Measurements from ENCODE around the gene PRLH.

Gene PRLH

DNA sequence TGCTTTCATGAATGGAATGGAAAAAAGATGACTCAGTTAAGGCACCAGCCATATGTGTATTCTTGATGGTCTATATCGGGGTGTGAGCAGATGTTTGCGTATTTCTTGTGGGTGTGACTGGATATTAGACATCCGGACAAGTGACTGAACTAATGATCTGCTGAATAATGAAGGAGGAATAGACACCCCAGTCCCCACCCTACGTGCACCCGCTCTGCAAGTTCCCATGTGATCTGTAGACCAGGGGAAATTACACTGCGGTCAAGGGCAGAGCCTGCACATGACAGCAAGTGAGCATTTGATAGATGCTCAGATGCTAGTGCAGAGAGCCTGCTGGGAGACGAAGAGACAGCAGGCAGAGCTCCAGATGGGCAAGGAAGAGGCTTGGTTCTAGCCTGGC is 12.4 kb upstream of the PRLH start:
- Histone ChIP-seq H3K27me3 (replicated peaks) (no peaks in the 10 kb centered on the region), H3K4me3 (ENCODE audit: low read depth, low read length) (no peak overlapping the region), H3K27ac (no peak overlapping the region), H3K36me3 (replicated peaks) (peaks cover 77% of the 10 kb centered on the region)
- no peak for TF ChIP-seq CTCF (IDR thresholded peaks at IDR 0.05; ENCODE audit: low read depth, low read length, missing control alignments)
- no peak for DNase-seq
- in situ Hi-C loops (cut with HindIII; ENCODE audit: low pct_ligation_motif_present, low sequenced_read_pairs) = no loop called here

GRCh38 chr2:237555560-237555959 is 10.8 kb upstream of the PRLH start:
- no peak overlapping the region for H3K27ac ChIP-seq
- no peak for TF ChIP-seq CTCF (IDR thresholded peaks at IDR 0.05; ENCODE audit: low read depth, low read length, missing control alignments)
- peaks cover 62% of the 10 kb centered on the region for H3K36me3 ChIP-seq (replicated peaks)
- no peak for DNase-seq
- H3K4me3 ChIP-seq (ENCODE audit: low read depth, low read length) = no peak overlapping the region
- H3K27me3 ChIP-seq (replicated peaks) = no peaks in the 10 kb centered on the region
- in situ Hi-C loops (cut with HindIII; ENCODE audit: low pct_ligation_motif_present, low sequenced_read_pairs) = no loop called here

DNA sequence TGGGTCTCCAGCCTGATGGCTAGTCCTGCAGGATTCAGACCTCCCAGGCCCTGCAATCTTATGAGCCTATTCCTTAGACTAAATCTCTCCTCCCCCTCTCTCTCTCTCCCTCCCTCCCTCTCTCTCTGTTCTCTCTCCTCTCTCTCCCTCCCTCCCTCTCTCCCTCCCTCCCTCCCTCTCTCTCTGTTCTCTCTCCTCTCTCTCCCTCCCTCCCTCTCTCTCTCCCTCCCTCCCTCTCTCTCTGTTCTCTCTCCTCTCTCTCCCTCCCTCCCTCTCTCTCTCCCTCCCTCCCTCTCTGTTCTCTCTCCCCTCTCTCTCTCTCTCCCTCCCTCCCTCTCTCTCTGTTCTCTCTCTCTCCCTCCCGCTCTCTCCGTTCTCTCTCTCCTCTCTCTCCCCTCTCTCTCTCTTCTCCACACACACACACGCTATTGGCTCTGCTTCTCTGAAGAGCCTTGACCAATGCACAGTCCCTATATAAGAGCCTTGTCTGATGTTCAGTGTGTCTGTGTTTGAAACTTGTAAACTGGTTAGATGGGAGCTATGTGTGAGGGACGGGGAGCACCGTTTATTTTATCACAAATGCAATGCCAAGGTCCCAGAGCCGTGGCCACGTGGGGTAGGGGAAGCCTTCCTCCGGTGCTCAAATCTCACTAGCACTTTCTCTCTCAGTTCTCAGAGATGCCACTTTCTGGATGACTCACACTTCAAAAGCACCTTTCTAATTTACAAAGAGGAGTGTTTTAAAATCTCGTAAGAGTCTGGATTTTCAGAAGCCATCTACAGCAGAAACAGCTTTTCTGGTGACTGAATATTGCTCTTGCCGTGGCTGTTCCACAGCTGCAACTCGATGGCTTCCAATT is 9.4 kb upstream of the PRLH start:
- H3K27ac ChIP-seq = no peak overlapping the region
- in situ Hi-C loops (cut with HindIII; ENCODE audit: low pct_ligation_motif_present, low sequenced_read_pairs) = no loop called here
- no peak overlapping the region for H3K4me3 ChIP-seq (ENCODE audit: low read depth, low read length)
- DNase-seq = no peak
- TF ChIP-seq CTCF (IDR thresholded peaks at IDR 0.05; ENCODE audit: low read depth, low read length, missing control alignments) = no peak
- no peaks in the 10 kb centered on the region for H3K27me3 ChIP-seq (replicated peaks)
- peaks cover 48% of the 10 kb centered on the region for H3K36me3 ChIP-seq (replicated peaks)

DNA sequence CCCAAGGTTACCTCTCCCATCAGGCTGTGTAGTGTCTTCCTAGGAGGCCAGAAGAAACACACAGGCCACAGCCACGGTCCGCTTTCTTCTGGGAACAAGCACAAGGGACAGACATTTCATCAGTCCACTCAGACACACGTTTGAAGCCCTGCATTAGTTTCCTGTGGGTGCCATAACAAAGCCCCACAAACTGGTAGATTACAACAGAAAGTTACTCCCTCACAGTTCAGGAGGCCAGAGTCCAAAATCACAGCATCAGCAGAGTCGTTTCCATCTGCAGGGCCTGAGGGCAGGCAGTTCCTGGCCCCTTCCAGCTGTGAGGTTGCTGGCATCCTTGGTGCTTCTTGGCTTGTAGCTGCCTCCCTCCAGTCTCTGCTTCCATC is 8.8 kb upstream of the PRLH start:
- no peak for TF ChIP-seq CTCF (IDR thresholded peaks at IDR 0.05; ENCODE audit: low read depth, low read length, missing control alignments)
- Histone ChIP-seq H3K27me3 (replicated peaks) (no peaks in the 10 kb centered on the region), H3K36me3 (replicated peaks) (peaks cover 42% of the 10 kb centered on the region), H3K27ac (no peak overlapping the region), H3K4me3 (ENCODE audit: low read depth, low read length) (no peak overlapping the region)
- DNase-seq = no peak
- in situ Hi-C loops (cut with HindIII; ENCODE audit: low pct_ligation_motif_present, low sequenced_read_pairs) = no loop called here

DNA sequence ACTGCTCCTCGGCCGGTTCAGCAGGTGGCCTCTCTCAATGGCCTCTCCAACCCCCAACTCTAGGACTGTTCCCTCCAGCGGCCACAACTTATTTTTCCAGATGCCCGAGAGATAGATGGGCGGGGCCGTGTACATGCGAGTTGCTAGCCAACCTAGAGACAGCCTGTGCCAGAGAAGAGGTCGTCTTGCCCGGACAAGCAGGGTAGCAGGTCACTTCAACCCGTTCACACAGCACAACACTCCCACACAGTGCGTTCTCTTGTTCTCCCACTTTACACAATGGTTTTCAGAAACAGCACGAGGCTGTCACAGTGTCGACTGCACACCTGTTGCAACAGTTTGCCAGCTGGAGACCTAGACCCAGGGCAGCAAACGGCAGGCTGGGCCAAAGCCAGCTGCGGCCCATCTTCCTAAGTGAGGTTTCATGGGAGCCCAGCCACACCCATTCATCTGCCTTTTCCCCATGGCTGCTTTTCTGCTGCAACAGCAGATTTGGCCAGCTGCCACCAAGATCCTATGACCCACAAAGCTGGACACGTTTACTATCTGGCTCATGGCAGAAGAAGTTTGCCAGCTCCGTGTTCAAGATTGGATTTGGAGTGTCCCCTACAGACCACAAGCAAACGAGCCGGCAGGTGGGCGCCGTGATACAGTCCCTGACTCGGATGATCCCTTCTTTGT is 7.3 kb upstream of the PRLH start:
- no peak overlapping the region for H3K4me3 ChIP-seq (ENCODE audit: low read depth, low read length)
- DNase-seq = no peak
- peaks cover 27% of the 10 kb centered on the region for H3K36me3 ChIP-seq (replicated peaks)
- TF ChIP-seq CTCF (IDR thresholded peaks at IDR 0.05; ENCODE audit: low read depth, low read length, missing control alignments) = no peak
- no peaks in the 10 kb centered on the region for H3K27me3 ChIP-seq (replicated peaks)
- no peak overlapping the region for H3K27ac ChIP-seq
- in situ Hi-C loops (cut with HindIII; ENCODE audit: low pct_ligation_motif_present, low sequenced_read_pairs) = no loop called here
